Measurements from ENCODE around the gene MBLAC2.

MBLAC2 gene

DNA sequence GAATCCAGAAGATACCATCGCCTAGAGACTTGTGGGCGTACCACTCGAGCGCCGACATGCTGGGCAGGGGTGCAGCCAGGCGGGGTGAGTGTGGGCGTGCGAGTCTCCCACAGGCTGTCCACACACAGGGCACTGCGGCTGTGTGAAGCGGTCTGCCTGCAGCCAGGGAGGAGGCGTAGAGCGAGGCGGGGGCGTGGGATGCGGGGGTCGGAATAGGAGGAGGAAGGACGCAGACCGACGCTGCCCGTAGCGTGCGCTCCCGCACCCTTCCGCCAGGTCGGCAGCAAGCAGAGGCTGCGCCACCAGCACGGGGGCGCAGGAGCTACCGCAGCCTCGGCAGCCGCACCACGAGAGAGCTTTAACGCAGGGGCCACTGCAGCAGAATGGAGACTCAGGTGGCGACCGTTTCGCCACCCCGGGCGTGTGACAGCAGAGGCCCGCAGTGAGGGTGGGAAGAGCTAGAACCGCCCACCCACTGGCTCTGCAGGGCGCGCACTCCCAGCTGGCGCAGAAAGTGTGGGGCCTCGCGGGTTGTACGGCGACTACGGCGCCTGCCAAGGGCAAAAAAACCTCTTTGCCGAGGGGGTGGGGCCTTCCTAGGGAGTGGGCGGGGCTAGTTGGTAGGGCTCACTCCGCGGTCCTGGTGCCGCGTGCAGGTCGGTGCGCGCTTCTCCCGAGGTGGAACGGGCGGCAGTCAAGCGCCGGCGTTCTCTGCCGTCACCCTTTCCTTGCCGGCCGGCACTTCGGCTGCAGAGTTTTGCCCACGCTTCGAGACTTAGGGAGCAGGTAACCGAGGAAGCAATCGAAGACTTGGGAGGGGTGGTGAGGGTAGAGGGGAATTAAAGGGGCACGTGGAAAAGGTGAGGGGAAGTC lies at the start of gene MBLAC2, which contains the start of gene POLR3G:
MBLAC2 (minus strand) TSS at position 537 of the 873 bp plus-strand sequence; CDS start at position 58, 479 bp downstream.
POLR3G (plus strand) TSS at position 630 of the 873 bp plus-strand sequence. CDS start 10,704 bp downstream, outside the sequence.
- peak; percentile 39 for TF ChIP-seq CTCF (IDR thresholded peaks at IDR 0.05; ENCODE audit: control insufficient read depth, extremely low read depth, insufficient read depth)
- H3K4me3 ChIP-seq (ENCODE audit: low read depth, low read length), result peak within 1 kb of the TSS; percentile 79
- peak; percentile 80 for DNase-seq (ENCODE audit: low read depth)

- no peak for TF ChIP-seq CTCF (IDR thresholded peaks at IDR 0.05; ENCODE audit: control insufficient read depth, extremely low read depth, insufficient read depth)
- H3K4me3 ChIP-seq (ENCODE audit: low read depth, low read length), result no peak overlapping the region
- no peak for DNase-seq (ENCODE audit: low read depth)
These were observed 44.5 kb upstream of the MBLAC2 start for GRCh38 chr5:90519081-90519480.

DNA sequence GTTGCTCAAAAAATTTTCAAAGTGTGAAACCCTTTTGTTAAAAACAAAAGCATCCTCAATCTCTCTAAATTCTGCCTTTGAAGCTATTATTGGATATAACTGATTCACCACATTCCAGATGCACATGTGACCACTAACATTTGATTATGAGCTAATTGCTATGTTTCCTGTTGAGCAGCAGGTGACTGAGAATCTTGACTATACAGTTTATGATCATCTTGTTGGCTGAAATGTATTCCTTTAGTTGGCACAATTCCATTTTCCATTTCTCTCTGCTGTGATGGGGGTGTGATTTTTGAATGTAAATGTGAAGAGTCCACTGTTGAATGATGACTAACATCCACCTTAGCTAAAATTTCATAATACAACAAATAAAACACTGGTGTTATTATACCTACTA lies 44.1 kb upstream of the MBLAC2 start:
- TF ChIP-seq CTCF (IDR thresholded peaks at IDR 0.05; ENCODE audit: control insufficient read depth, extremely low read depth, insufficient read depth), result no peak

GRCh38 chr5:90514520-90514919 lies 39.9 kb upstream of the MBLAC2 start:
- TF ChIP-seq CTCF (IDR thresholded peaks at IDR 0.05; ENCODE audit: control insufficient read depth, extremely low read depth, insufficient read depth), result no peak
- H3K4me3 ChIP-seq (ENCODE audit: low read depth, low read length), result no peak overlapping the region

More for the DNA sequence above, 44.1 kb upstream of the MBLAC2 start:
- H3K4me3 ChIP-seq (ENCODE audit: low read depth, low read length), result no peak overlapping the region
- DNase-seq (ENCODE audit: low read depth), result no peak

GRCh38 chr5:90510438-90510837 lies 35.9 kb upstream of the MBLAC2 start:
- TF ChIP-seq CTCF (IDR thresholded peaks at IDR 0.05; ENCODE audit: control insufficient read depth, extremely low read depth, insufficient read depth), result no peak
- no peak for DNase-seq (ENCODE audit: low read depth)

More at GRCh38 chr5:90514520-90514919, 39.9 kb upstream of the MBLAC2 start:
- DNase-seq (ENCODE audit: low read depth), result no peak

GRCh38 chr5:90506221-90506620 lies 31.6 kb upstream of the MBLAC2 start:
- no peak for DNase-seq (ENCODE audit: low read depth)
- no peak overlapping the region for H3K4me3 ChIP-seq (ENCODE audit: low read depth, low read length)
- no peak for TF ChIP-seq CTCF (IDR thresholded peaks at IDR 0.05; ENCODE audit: control insufficient read depth, extremely low read depth, insufficient read depth)

More at GRCh38 chr5:90510438-90510837, 35.9 kb upstream of the MBLAC2 start:
- no peak overlapping the region for H3K4me3 ChIP-seq (ENCODE audit: low read depth, low read length)
